Large intestine (tissue), 3 donors: Measurements from ENCODE around the gene RIPPLY3. TPM values are rescaled to one million over a fixed set of nuclear protein-coding genes. Genes with fewer than 3 reads are reported as not detected.
"Not testable (repeated sequence)": the region's sequence is repeated elsewhere in the genome, so short reads cannot be mapped to it uniquely, and the experiment has no call there.

Experiments used
- DNase-seq, 2 donors: peaks; one replicate each; pipeline versions ENCODE4 v3.0.0 to v3.0.0-alpha.2; 2013
- H3K27ac ChIP-seq: one replicate; pipeline ENCODE4 v1.5.1; 2013; ENCODE audit warnings: low read length
- H3K27me3 ChIP-seq: 2 replicates; pipeline ENCODE4 v1.6.1; 2013; ENCODE audit warnings: low read length; ENCODE audit not compliant: control insufficient read depth, insufficient read depth
- H3K36me3 ChIP-seq: 2 replicates; pipeline ENCODE4 v1.6.1; 2013; ENCODE audit warnings: low read length; ENCODE audit not compliant: control insufficient read depth, insufficient read depth
- H3K4me1 ChIP-seq: one replicate; pipeline ENCODE4 v1.6.1; 2013; ENCODE audit warnings: low read length; ENCODE audit not compliant: control insufficient read depth, insufficient read depth
- H3K4me3 ChIP-seq: one replicate; pipeline ENCODE4 v1.5.1; 2013; ENCODE audit warnings: low read length
- H3K9me3 ChIP-seq: one replicate; pipeline ENCODE4 v1.6.1; 2013; ENCODE audit warnings: mild to moderate bottlenecking, low read depth, low read length, moderate library complexity; ENCODE audit not compliant: control insufficient read depth
- WGBS: methylation state at CpG from one replicate; pipeline ENCODE4 v1.1.5; 2013; ENCODE audit warnings: low lambda C conversion rate; ENCODE audit not compliant: insufficient coverage; 5-methylcytosine and 5-hydroxymethylcytosine counted together
- polyA plus RNA-seq: library from polyadenylated mRNA; unstranded; fragments of 120-200 nt; gene quantifications from one replicate; pipeline ENCODE4 v1.2.1, GENCODE V29; 2013

Gene RIPPLY3
- polyA plus RNA-seq, 1 donor: 0.24 TPM

DNA sequence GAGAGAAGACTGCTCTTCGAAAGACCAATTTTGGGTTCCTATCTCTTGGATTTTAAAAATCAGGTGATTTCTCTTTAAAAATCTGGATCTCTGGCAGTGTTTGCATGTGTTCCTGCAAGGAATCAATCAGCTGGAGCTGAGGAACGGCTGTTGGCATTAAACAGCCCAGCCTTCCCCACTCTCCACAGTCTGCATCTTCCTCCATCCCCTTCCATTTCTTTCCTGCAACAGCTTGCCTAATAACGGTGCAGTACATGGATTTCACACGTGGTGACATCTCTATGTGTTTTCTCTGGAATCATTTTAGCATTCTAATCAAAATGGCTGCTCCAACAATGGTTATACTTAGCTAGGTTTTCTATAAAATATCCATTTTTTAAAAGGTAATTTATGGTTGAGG is 20.0 kb downstream of the RIPPLY3 start:
- no CpG with 5 or more reads among the region's 4 CpGs for WGBS
- no peak for DNase-seq
- no peaks in the 10 kb centered on the region for H3K9me3 ChIP-seq

DNA sequence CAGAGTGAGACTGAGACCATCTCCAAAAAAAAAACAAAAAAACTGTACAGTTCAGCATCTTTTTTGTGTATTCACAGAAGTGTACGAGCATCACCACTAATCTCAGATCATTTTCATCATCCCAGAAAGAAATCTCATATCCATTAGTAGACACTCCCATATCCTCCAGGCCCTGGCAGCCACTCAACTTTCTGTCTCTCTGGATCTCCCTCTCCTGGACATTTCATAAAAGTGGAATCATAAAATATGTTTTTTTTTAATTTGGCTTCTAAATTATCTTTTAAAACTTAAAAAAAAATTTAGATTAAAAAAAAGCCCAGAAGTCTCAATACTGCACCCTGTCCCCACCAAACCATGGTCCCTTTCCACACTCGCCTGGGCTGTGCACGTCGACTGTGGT is 22.1 kb downstream of the RIPPLY3 start:
- no peaks in the 10 kb centered on the region for H3K4me1 ChIP-seq

More for the DNA sequence above, 20.0 kb downstream of the RIPPLY3 start:
- Histone ChIP-seq H3K36me3 (no peaks in the 10 kb centered on the region), H3K27me3 (peaks cover 2% of the 10 kb centered on the region), H3K4me1 (no peaks in the 10 kb centered on the region), H3K27ac (no peak overlapping the region), H3K4me3 (no peak overlapping the region)

DNA sequence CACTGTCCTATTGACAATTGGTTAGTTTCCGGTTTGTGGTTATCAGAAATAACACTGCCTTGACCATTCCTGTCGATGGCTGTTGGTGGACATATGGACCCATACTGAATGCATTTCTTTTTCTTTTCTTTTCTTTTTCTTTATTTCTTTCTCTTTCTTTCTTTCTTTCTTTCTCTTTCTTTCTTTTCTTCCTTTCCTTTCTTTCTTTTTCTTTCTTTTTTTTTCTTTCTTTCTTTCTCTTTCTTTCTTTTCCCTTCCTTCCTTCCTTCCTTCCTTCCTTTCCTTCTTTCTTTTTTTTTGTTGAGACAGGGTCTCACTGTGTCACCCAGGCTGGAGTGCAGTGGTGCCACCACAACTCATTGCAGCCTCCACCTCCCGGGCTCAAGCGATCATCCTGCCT is 24.4 kb downstream of the RIPPLY3 start:
- Histone ChIP-seq H3K27me3 (peaks cover 2% of the 10 kb centered on the region), H3K4me3 (no peak overlapping the region), H3K36me3 (no peaks in the 10 kb centered on the region), H3K9me3 (no peaks in the 10 kb centered on the region), H3K27ac (no peak overlapping the region), H3K4me1 (no peaks in the 10 kb centered on the region)
- no peak for DNase-seq
- 100% methylated on average over 2 of the region's 4 CpGs for WGBS

More for the DNA sequence above, 22.1 kb downstream of the RIPPLY3 start:
- peaks cover 2% of the 10 kb centered on the region for H3K27me3 ChIP-seq
- no peak for DNase-seq
- WGBS: 83% methylated on average over 1 of the region's 4 CpGs
- no peaks in the 10 kb centered on the region for H3K36me3 ChIP-seq
- no peaks in the 10 kb centered on the region for H3K9me3 ChIP-seq
- no peak overlapping the region for H3K4me3 ChIP-seq
- no peak overlapping the region for H3K27ac ChIP-seq

DNA sequence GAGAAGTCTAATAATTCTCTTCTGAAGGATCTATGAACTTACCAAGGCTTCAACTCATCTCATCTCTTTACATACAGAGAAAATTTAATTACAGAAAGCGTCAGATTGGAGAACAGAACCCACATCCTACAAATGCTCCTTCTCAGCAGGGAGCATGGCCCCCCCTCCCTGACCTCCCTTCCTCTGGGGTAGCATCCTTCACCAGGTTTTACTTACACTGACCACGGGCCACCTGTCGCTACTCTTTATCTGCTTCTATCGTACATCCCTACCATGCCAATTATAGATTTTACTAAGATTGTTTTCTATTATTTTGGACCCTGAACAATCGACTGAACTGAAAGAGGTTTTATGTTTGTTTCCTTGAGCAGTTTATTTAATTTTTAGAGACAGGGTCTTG is 25.8 kb downstream of the RIPPLY3 start:
- no peaks in the 10 kb centered on the region for H3K27me3 ChIP-seq
- no peaks in the 10 kb centered on the region for H3K9me3 ChIP-seq
- WGBS: no CpG with 5 or more reads among the region's 5 CpGs
- H3K36me3 ChIP-seq: no peaks in the 10 kb centered on the region
- H3K4me1 ChIP-seq: no peaks in the 10 kb centered on the region
- DNase-seq: no peak
- no peak overlapping the region for H3K27ac ChIP-seq
- no peak overlapping the region for H3K4me3 ChIP-seq

DNA sequence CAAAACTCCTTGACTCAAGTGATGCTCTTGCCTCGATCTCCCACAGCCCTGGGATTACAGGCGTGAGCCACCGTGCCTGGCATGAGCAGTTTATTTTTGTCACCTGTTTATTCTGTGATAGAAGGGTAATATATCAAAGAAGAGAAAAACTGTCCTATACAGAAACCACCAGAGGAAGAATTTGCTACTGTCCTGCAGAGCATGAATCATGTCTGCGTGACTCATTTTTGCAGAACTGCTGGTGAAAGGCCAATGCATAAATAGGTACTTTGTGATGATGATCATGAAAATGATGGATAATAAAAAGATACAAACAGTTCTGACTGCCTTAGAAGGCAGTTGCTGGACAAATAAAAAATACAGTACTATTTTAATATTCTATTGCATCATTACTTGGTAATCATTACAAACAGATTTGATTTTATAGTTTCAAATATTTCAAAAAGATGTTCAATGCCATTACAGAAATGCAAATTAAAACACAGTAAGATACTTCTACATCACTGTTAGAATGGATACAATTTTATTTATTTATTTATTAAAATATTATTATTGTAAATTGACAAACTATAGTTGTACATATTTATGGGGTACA is 26.5 kb downstream of the RIPPLY3 start:
- no peaks in the 10 kb centered on the region for H3K27me3 ChIP-seq
- no peak for DNase-seq
- no peaks in the 10 kb centered on the region for H3K36me3 ChIP-seq
- no peaks in the 10 kb centered on the region for H3K9me3 ChIP-seq
- no peak overlapping the region for H3K4me3 ChIP-seq
- H3K4me1 ChIP-seq: no peaks in the 10 kb centered on the region
- no peak overlapping the region for H3K27ac ChIP-seq
- WGBS: 100% methylated on average over 1 of the region's 4 CpGs

DNA sequence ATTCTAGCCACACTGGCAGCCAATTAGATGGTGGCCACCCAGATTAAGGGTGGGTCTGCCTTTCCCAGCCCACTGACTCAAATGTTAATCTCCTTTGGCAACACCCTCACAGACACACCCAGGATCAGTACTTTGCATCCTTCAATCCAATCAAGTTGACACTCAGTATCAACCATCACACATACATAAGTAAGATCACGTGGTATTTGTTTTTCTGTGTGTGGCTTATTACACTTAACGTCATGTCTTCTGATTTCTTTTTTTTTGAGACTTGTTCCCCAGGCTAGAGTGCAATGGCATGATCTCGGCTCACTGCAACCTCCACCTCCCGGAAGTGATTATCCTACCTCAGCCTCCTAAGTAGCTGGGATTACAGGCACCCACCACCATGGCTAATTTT is 27.9 kb downstream of the RIPPLY3 start:
- not testable (repeated sequence) for H3K4me3 ChIP-seq, H3K9me3 ChIP-seq, H3K27me3 ChIP-seq, H3K36me3 ChIP-seq, DNase-seq, H3K27ac ChIP-seq, H3K4me1 ChIP-seq
- 79% methylated on average over 2 of the region's 4 CpGs for WGBS

DNA sequence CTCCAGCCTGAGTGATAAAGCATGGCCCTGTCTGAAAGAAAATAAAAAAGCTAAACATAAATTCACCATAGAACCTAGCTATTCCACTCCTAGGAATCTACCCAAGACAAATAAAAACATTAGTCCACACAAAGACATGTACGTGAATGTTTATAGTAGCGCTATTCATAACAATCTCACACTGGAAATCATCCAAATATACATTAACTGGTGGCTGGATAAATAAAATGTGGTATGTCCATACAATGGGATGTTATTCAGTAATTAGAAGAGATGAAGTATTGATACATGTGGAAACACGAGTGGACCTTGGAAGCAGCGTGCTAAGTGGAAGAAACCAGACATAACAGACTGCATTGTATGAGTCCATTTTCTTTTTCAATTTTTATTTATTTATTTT is 29.7 kb downstream of the RIPPLY3 start:
- 91% methylated on average over 4 of the region's 4 CpGs for WGBS
- no peak overlapping the region for H3K27ac ChIP-seq
- DNase-seq: no peak
- H3K4me1 ChIP-seq: no peaks in the 10 kb centered on the region
- no peaks in the 10 kb centered on the region for H3K9me3 ChIP-seq
- H3K36me3 ChIP-seq: no peaks in the 10 kb centered on the region
- no peaks in the 10 kb centered on the region for H3K27me3 ChIP-seq
- H3K4me3 ChIP-seq: no peak overlapping the region

DNA sequence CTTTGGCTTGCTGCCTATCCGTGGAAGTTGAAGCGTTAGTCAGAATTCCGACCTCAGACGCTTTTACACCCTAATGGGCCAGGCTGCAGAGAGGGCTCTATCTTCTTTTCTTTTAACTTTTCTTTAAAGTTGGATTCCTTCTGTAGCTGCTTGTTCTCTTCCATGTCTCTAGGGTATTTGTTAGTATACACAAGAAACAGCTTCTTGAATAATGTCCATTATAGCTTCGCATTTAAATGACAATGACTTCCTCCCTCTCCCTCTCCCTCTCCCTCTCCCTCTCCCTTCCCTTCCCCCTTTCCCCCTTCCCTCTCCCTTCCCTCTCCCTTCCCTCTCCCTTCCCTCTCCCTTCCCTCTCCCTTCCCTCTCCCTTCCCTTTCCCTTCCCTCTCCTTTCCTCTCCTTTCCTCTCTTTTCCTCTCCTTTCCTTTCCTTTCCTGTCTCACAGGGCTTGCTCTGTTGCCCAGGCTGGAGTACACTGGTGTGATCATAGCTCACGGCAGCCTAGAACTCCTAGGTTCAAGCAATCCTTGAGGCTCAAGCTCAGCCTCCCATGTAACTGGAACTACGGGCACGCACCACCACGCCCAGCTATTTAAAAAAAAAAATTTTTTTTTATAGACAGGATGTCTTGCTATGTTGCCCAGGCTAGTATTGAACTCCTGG is 33.0 kb downstream of the RIPPLY3 start:
- Histone ChIP-seq H3K27me3 (no peaks in the 10 kb centered on the region), H3K4me3 (no peak overlapping the region), H3K4me1 (no peaks in the 10 kb centered on the region), H3K27ac (no peak overlapping the region), H3K36me3 (no peaks in the 10 kb centered on the region), H3K9me3 (no peaks in the 10 kb centered on the region)
- DNase-seq: no peak
- 100% methylated on average over 1 of the region's 9 CpGs for WGBS

DNA sequence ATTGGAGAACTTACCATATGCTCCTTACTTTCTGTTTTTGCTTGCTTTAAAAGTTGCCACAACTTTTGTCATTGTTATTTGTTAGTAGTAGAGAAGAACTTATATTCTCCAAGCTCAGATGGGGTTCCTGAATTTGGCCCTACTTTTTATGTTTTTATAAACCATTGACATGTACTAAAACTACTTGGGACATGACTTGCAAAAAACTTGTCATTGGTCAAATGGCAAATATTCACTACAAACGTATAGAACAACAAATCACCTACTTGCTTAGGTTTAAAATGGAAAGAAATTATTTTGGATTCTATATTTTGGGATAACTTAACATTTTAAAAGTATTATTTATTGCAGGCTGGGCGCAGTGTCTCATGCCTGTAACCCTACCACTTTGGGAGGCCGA is 33.7 kb downstream of the RIPPLY3 start:
- Histone ChIP-seq H3K36me3 (no peaks in the 10 kb centered on the region), H3K4me1 (no peaks in the 10 kb centered on the region), H3K4me3 (no peak overlapping the region), H3K27me3 (no peaks in the 10 kb centered on the region), H3K27ac (no peak overlapping the region), H3K9me3 (no peaks in the 10 kb centered on the region)
- WGBS: 100% methylated on average over 1 of the region's 3 CpGs
- no peak for DNase-seq

DNA sequence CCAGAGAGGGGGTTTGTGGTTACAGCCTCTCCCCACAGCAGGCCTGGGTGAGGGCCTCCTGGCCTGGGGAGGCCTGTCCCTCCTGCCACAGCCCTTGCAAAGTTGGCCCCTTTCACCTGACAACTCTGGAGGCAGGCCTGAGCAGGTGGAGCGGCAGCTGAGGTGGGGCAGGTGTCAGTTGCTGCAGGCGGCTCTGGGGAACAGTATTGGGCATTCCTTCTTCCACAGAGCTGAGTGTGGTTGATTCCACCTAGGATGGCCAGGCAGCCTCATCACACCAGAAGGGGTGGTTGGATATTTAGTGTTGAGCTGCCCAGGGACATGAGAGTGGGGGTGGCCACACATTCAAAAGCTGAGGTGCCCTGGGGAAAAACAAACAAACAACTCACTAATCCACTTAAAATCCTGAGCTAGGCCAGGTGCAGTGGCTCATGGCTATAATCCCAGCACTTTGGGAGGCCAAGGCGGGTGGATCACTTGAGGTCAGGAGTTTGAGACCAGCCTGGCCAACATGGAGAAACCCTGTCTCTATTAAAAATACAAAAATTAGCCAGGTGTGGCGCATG is 35.3 kb downstream of the RIPPLY3 start:
- DNase-seq: no peak
- Histone ChIP-seq H3K9me3 (peaks cover 2% of the 10 kb centered on the region), H3K4me1 (peaks cover 1% of the 10 kb centered on the region), H3K27me3 (no peaks in the 10 kb centered on the region), H3K4me3 (no peak overlapping the region), H3K27ac (no peak overlapping the region), H3K36me3 (no peaks in the 10 kb centered on the region)
- WGBS: no CpG with 5 or more reads among the region's 4 CpGs

DNA sequence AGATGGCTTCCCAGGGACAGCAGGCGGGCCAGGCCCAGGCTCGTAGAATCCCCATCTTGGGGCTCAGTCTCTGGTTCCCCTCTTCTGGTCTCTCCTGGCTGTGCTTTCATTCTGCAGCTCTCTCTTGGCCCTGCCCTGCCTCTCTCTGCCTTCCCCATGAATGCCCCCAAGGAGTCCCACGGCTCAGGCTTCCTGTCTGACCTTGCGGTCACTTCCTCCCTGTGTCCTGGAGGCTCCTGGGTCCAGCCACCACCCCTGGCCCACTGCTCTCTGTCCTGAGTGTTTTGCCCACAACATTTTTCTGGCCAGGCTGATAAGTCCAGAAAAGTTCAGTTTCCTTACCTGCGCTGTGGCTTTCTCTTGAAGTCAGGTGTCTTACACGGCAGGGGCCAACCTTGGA is 37.3 kb downstream of the RIPPLY3 start:
- no peak overlapping the region for H3K27ac ChIP-seq
- H3K27me3 ChIP-seq: no peaks in the 10 kb centered on the region
- WGBS: no CpG with 5 or more reads among the region's 6 CpGs
- DNase-seq: no peak
- H3K4me3 ChIP-seq: no peak overlapping the region
- peaks cover 9% of the 10 kb centered on the region for H3K4me1 ChIP-seq
- peaks cover 2% of the 10 kb centered on the region for H3K9me3 ChIP-seq
- no peaks in the 10 kb centered on the region for H3K36me3 ChIP-seq
